Esophagus squamous epithelium (tissue), 5 donors: ENCODE results near the gene RAB36. TPM values are rescaled to one million over a fixed set of nuclear protein-coding genes. Genes with fewer than 3 reads are reported as not detected.

ENCODE experiments used
- DNase-seq: peaks from one replicate; lab custom pipeline; 2025; lab: John Stamatoyannopoulos, UW
- H3K27ac ChIP-seq, 4 donors: fragments of 200-600 bp; sonication (generic); one replicate each; pipeline ENCODE4 v1.5.1; 2016 to 2019; ENCODE audit warnings: mild to moderate bottlenecking in 1 of 4
- H3K27me3 ChIP-seq, 4 donors: fragments of 200-600 bp; sonication (generic); 1 replicate in 3 of 4; 2 replicates in 1 of 4; pipeline versions ENCODE4 v1.5.1 to v1.6.0; 2017 to 2021; ENCODE audit warnings: antibody characterized with exemption in 1 of 4
- H3K36me3 ChIP-seq, 3 donors: fragments of 200-600 bp; sonication (generic); one replicate each; pipeline ENCODE4 v1.5.1; 2016 to 2019
- H3K4me1 ChIP-seq, 3 donors: fragments of 200-600 bp; sonication (generic); one replicate each; pipeline ENCODE4 v1.5.1; 2017 to 2019
- H3K4me3 ChIP-seq, 4 donors: fragments of 200-600 bp; sonication (generic); 1 replicate in 3 of 4; 2 replicates in 1 of 4; pipeline ENCODE4 v1.5.1; 2016 to 2019; ENCODE audit warnings: mild to moderate bottlenecking in 2 of 4, moderate library complexity in 1 of 4
- H3K9me3 ChIP-seq, 3 donors: fragments of 200-600 bp; sonication (generic); one replicate each; pipeline ENCODE4 v1.5.1; 2016 to 2019
- POLR2A ChIP-seq, 4 donors: fragments of 450-650 bp; IDR thresholded peaks; one replicate each; pipeline ENCODE4 v1.6.1; 2017; ENCODE audit warnings: antibody characterized with exemption in 4 of 4, mild to moderate bottlenecking in 4 of 4, moderate library complexity in 3 of 4
- WGBS, 2 donors: methylation state at CpG; one replicate each; pipeline ENCODE4 v1.1.5; 2018; 5-methylcytosine and 5-hydroxymethylcytosine counted together
- intact Hi-C: fragments of 100-400 bp; cut with DNase I; formaldehyde crosslinking; loops from one replicate; pipeline ENCODE4 v1.15.0; 2022
- total RNA-seq, 4 donors: library from RNA; depleted of rRNA; stranded (reverse); fragments of >200 nt; gene quantifications; one replicate each; pipeline ENCODE4 v1.1.0, GENCODE V29; 2016
- TF ChIP-seq, protein P1 (sequence below), 6 experiments: fragments of 450-650 bp in 4 of 6; fragments of 200-600 bp in 2 of 6; sonication (generic) in 2 of 6; IDR thresholded peaks; one replicate each; pipeline ENCODE4 v1.5.1; 2016 to 2019; ENCODE audit warnings: antibody characterized with exemption in 6 of 6, mild to moderate bottlenecking in 4 of 6, moderate library complexity in 4 of 6
- donor health status: DM: yes; HTN: yes; CAD: no.

Gene RAB36
- total RNA-seq, 4 donors from 2014 or later: 1.4 to 3.9 (median 2.3) TPM

DNA sequence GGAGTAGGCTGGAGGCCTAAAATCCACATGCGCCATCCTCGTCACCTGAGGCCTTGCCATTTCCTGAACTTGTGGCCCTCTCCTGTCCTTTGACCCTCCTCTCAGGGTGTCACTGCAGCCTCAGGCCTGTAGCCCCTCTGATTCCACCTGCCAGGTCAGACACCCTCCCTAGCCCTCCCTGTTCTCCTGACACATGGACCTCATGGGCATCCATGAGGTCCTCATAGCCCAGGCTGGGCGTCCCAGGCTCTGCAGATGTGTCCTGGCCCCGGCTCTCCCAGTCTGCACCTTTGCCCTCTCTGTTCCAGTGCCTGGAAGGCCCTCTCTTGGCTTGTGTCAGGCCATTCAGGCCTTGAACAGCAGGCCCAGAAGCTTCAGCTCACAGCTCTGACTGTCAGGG, 15.8 kb downstream of the RAB36 start:
- intact Hi-C loops: no loop called here
- WGBS, 2 donors: 100% methylated on average over 3 of the region's 4 CpGs; no CpG with 5 or more reads in 1 of the 2 donors
- Histone ChIP-seq H3K4me3 (no peak overlapping the region), H3K4me1 (peaks cover 0 to 22% (median 8%) of the 10 kb centered on the region in 3 donors), H3K27ac (no peak overlapping the region), H3K36me3 (no peaks in the 10 kb centered on the region), H3K27me3 (no peaks in the 10 kb centered on the region), H3K9me3 (no peaks in the 10 kb centered on the region)
- DNase-seq: no peak
- TF ChIP-seq POLR2A (IDR thresholded peaks at IDR 0.05): no peak
- TF ChIP-seq, protein P1, sequence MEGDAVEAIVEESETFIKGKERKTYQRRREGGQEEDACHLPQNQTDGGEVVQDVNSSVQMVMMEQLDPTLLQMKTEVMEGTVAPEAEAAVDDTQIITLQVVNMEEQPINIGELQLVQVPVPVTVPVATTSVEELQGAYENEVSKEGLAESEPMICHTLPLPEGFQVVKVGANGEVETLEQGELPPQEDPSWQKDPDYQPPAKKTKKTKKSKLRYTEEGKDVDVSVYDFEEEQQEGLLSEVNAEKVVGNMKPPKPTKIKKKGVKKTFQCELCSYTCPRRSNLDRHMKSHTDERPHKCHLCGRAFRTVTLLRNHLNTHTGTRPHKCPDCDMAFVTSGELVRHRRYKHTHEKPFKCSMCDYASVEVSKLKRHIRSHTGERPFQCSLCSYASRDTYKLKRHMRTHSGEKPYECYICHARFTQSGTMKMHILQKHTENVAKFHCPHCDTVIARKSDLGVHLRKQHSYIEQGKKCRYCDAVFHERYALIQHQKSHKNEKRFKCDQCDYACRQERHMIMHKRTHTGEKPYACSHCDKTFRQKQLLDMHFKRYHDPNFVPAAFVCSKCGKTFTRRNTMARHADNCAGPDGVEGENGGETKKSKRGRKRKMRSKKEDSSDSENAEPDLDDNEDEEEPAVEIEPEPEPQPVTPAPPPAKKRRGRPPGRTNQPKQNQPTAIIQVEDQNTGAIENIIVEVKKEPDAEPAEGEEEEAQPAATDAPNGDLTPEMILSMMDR (IDR thresholded peaks at IDR 0.05): no peak

DNA sequence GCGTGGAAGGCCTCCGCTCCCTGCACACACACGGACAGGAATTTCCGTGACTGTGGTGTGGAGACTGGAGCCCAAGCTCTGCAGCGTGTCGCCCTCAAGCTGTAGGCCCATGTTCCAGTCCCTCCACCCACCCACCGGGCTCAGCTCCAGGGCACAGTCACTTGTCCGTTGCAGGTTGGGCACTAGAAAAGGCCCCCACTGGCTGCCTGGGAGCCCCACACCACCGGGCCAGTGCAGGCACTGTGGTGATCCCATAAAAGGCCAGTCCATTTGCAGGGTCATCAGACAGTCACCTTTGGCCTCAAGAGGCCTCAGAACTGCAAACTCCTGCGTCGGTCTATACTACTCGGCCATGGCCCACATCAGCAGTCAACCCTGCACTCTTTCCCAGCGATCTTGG, 16.3 kb downstream of the RAB36 start:
- intact Hi-C loops: no loop called here
- Histone ChIP-seq H3K4me1 (peaks cover 0 to 22% (median 8%) of the 10 kb centered on the region in 3 donors), H3K27ac (no peak overlapping the region), H3K4me3 (no peak overlapping the region), H3K36me3 (no peaks in the 10 kb centered on the region), H3K9me3 (no peaks in the 10 kb centered on the region), H3K27me3 (no peaks in the 10 kb centered on the region)
- WGBS, 2 donors: 88 to 92% methylated on average over 4 to 10 of the region's 13 CpGs
- TF ChIP-seq, protein P1 (IDR thresholded peaks at IDR 0.05): no peak
- TF ChIP-seq POLR2A (IDR thresholded peaks at IDR 0.05): no peak
- no peak for DNase-seq

DNA sequence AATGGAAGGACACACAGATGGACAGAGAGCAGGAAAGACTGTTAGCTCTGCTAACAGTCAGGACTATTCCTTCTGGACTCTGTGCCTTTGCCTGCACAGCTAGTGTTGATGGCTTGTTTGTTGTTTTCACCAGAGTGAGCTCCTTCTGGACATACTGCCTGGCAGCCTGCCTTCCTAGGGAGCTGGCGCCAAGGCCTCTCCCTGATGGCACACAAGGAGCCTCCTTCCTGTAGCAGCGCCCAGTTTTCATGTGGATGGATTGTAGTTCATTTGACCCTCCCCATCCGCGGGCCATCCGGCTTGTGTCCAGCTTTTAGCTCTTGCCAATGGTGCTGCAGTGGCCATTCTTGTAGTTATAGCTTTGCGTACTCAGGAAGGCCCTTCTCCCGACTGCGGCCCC, 18.4 kb downstream of the RAB36 start:
- Histone ChIP-seq H3K4me3 (no peak overlapping the region), H3K9me3 (no peaks in the 10 kb centered on the region), H3K4me1 (peaks cover 0 to 12% (median 8%) of the 10 kb centered on the region in 3 donors), H3K36me3 (no peaks in the 10 kb centered on the region), H3K27ac (peak overlapping the region in 1 of 4 donors; percentile 27), H3K27me3 (no peaks in the 10 kb centered on the region)
- WGBS, 2 donors: 100% methylated on average over 2 of the region's 8 CpGs; no CpG with 5 or more reads in 1 of the 2 donors
- no peak for DNase-seq
- no peak for TF ChIP-seq POLR2A (IDR thresholded peaks at IDR 0.05)
- TF ChIP-seq, protein P1 (IDR thresholded peaks at IDR 0.05): no peak
- intact Hi-C loops: no loop called here

DNA sequence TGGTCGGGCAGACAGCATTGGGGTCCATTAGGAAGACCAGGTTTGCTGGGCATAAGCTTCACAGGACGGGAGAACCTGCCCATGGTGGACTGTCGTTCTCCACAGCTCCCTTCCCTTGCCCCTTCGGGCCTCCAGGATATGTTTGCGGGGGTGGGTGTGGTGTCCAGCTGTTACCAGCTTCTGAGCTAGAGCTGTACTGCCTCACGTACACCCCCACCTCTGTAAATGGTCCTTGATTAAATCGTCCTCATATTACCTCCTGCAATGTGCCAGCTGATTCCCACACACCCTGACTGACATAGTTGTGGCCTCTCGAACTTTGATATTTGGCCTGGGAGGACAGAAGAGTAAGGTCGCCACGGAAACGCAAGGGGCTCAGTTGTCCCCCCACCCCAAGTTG, 18.8 kb downstream of the RAB36 start:
- Histone ChIP-seq H3K4me3 (no peak overlapping the region), H3K27ac (peak overlapping the region in 1 of 4 donors; percentile 27), H3K9me3 (no peaks in the 10 kb centered on the region), H3K36me3 (no peaks in the 10 kb centered on the region), H3K4me1 (peaks cover 0 to 12% (median 8%) of the 10 kb centered on the region in 3 donors), H3K27me3 (no peaks in the 10 kb centered on the region)
- intact Hi-C loops: no loop called here
- WGBS, 2 donors: 69 to 86% methylated on average over 8 to 11 of the region's 11 CpGs
- TF ChIP-seq POLR2A (IDR thresholded peaks at IDR 0.05): no peak
- TF ChIP-seq, protein P1 (IDR thresholded peaks at IDR 0.05): no peak
- no peak for DNase-seq

DNA sequence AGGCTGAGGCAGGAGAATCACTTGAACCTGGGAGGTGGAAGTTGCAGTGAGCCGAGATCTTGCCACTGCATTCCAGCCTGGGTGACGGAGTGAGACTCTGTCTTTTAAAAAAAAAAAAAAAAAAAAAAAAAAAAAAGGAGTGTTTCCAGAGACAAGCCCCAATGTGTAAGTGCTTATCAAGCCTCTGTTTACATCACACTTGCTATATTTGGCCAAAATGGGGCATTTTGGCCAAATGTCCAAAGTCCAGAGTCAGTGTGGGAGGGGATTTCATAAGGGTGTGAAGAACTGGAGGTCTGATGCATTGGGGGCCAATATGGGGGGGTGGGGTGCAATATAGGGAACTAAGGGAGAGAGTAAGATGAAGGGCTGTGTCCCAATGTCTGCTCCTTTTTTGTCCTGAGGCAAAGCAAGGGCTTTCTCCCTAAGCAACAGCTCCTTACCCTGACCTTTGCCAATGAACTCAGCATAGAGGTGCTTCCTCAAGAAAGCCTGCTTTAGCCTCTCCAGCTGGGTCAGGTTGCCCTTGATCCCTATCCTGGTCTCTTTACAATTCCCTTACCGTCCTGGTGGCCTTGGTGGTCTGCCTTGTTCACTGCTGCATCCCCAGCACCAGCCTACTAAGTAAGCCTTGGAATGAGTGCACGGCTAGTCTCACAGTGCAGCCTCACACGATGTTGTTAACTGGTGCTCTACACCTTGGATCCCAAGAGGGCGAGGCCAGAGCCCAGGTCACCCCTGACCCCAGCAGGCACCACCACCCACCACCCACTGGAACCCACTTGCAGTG, 21.0 kb downstream of the RAB36 start:
- Histone ChIP-seq H3K36me3 (no peaks in the 10 kb centered on the region), H3K9me3 (no peaks in the 10 kb centered on the region), H3K27me3 (no peaks in the 10 kb centered on the region), H3K4me3 (no peak overlapping the region), H3K27ac (no peak overlapping the region), H3K4me1 (peaks cover 0 to 12% (median 8%) of the 10 kb centered on the region in 3 donors)
- intact Hi-C loops: no loop called here
- TF ChIP-seq, protein P1 (IDR thresholded peaks at IDR 0.05): no peak
- no peak for TF ChIP-seq POLR2A (IDR thresholded peaks at IDR 0.05)
- no peak for DNase-seq
- 74 to 76% methylated on average over 3 to 4 of the region's 6 CpGs for WGBS, 2 donors
